Fibroblast of skin of right biceps (primary cell): ENCODE results near the gene MCC.

Source experiments
- DNase-seq: peaks from one replicate; pipeline ENCODE4 v3.0.0-alpha.2; 2013

Gene MCC

DNA sequence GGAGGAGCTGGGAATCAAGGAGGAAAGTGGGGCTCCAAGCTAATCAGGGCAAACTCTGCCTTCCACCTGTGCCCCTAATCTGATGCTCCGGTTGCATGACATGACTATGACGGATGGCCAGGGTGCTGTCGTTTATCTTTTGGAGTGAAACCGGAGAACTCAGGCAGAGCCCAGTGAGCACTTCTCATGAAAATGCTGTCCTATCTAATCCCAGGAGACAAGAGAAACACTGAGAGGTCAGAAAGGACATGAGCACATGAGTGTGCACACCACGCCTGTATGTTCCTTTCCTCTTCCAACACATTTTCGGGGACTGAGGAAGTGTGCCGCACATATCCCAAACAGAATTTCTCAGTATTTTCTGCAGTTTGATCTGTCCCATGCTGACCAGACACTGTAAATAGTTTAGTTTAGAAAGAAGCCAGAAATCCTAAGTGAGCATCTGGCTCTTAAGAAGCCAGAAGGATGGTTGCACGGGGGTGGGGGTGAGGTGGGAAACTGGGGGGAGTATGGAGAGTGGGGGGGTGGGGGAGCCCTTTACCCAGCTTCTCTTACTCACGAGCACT lies 270.6 kb downstream of the MCC start:
- DNase-seq, result no peak

DNA sequence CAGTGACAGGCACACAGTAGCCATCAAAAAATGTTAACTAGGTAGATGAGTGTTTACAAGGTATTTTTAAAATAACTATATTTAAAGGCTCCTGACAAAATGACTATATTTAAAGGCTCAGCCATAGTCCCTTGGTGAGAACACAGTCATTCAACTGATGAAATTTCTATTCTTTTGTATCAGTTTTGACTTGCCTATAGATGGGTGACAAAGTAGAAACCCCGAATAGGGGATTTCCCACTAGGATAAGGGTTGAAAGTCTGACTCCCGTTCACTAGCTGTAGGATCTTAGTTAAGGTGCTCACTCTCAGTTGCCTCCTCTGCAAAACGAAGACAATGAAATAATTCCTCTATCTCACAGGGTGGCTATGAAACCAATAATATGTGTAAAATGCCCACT lies 271.7 kb downstream of the MCC start:
- DNase-seq, result no peak

DNA sequence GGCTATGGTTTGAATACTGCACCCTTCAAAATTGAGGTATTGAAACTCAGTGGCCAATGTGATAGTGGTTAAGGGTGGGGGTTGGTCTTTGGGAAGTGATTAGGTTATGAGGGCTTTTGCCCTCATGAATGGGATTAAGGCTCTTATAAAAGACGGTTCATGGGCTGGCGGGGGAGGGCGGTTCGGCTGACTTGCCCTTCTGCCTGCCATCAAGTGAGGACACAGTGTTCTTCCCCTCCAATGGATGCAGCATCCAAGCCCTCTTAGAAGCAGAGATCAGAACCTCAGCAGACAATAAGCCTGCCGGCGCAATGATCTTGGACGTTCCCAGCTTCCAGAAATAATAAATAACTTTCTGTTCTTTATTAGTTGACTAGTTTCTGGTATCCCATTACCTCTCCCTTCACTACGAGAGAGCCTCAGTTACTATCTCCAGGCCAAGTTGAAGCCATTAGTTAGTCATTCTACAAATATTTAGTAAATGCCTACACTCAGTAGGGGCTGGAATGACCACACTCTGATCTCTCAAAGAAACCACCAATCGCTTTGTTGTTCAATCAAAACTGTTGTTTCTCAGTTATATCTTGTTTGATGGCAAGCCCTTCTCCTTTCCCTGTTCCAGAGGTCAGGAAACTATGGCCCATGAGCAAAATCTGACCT lies 272.7 kb downstream of the MCC start:
- DNase-seq, result peak; percentile 57

DNA sequence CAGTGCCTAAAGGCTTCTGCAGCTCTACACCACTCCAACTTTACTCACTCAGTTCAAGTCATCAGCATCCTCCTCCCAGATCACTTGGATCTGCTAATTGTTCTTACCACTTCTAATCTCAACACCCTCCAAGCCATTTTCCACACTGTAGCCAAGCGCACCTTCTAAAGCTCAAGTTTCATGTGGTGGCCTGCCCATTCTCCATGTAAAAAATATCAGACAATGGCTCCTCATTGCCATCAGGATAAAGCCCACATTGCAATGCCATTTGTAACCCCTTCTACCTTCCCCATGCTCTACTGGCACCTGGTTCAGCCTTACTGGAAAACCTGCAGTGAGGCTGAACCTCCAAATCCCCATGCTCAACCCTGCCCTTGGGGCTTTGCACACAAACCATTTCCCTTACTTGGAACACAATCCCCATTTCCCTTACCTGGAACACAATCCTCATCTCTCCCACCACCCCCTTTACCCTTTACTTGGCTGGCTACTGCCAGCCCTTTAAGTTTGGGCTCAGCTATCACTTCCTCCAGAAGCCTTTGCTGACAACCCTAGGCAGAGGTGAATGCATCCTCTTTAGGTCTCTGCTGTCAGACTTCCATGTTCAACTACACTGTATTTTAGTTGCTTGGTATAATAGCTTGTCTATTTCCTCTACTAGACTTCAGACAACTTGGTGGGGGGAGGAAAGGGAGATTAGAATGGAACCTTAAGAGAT lies 273.5 kb downstream of the MCC start:
- no peak for DNase-seq

DNA sequence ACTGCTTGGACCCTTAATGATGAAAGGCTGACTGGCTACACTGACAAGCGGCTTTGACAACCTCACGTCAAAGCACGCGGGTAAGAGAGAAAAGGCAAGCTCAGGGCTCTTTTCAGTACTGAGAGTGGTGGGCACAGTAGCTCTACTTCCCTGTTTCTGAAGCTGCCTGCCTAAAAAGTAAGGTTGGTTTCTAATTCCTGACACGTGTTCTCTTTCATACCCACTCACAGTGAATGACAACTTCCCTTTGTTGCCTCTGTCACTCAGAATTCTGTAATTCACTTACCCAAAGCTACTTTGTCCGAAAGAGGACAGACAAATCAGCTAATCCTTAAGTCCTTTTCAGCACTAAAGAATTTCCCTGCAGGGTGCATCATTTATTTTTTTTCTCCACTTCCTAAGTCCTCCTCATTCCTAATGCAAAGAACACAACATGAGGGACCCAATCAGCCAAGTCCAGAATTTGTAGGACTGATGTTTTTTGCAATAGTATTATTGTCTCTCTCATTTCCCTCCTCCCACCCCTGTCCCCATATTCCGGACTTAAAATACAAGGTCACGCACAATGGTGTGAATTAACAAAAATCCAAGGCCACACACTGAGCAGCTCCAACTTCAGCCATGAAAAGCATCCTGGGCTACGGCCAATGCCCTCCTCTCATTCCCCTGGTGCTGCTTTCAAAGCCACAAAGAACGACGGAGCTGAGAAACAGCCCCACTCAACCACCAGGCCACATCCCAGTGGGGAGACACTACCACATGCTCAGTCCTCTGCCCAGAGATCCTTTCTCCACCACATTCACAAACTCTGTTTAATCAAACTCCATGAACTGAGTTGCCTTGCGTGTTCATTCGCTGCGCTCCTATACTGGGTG lies 274.5 kb downstream of the MCC start:
- no peak for DNase-seq

DNA sequence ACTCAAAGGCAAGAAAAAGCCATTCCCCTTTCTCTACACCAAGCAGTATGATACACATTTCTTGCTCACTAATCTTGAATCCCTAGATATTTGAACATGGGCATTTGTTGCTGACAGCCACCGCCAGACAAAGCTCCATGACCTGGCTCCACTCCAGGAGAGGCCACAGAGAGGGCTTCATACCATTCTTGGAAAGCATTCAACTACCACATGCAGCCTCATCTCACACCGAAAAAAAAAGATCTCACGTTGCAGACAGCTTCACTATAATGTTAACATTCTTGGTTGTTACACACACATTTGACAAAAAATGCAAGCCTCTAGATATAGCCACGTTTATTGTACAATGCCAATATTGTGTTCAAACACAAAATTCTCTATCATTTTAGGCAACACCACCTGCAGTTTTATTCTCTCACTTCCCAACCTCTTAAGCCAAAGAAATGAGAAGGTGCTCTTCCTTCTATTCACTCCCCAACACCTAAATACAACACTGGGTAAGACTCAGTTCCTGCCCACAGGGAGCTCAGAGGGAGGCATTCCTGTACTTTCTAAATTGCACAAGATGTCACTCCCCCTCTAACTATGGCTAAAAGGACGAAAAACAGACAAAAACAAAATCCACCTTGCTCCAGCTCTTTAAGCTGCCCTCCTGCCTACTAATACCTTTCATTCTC lies 275.9 kb downstream of the MCC start:
- peak; percentile 91 for DNase-seq

DNA sequence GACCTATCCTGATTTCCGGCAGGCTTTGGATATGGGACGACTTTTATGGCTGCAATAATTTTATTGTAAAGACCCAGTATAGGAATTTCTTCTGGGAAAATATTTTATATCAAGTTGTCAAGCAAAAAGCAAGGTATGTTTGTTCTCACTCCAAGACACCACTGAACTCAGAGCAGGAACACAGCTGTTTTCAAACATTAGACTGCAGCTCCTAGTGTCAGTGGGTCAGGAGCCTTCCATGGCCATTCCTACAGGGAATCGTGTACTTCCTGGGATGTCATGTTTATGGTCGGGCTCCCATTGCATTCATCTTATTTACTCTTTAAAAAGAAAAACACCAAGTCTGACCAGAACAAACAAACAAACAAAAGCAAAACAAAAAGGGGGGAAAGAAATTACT lies 278.8 kb downstream of the MCC start:
- DNase-seq, result no peak

DNA sequence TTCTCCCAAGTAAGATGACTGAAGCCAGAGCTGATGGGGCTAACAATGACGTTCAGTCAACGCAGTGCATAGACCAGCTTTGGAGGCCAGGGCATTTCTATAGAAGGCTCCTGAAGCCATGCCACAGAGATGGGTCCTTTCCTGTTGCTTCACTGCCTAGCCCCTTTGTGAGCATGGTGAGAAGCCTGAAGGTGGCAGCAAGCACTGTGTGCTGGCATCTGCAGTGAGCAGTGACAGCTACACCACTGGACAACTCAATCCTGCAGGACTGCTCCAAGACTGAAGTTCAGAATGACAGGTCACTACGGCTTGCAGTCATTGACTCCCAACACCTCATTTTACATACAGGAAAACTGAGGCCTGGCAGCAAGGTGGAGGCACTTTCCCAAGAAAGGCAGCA lies 282.4 kb downstream of the MCC start:
- no peak for DNase-seq

DNA sequence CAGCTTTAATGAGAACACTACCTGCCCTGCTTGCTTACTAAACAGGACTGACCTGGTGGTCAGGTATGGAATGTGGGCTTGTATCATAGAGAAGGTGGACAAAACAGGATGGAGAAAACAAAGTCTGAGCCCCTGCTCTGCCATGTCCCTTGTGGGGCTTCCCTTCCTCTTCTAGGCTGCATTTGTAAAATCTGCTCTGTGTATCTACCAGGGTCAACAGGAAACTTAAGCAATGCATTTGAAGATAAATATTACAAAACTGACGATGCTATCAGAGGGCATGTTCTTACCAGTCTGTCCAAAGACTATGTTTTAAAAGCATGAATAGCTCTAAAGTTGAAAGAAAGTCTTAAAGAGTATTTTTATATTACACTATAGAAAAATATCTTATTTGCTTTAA lies 282.9 kb downstream of the MCC start:
- no peak for DNase-seq

DNA sequence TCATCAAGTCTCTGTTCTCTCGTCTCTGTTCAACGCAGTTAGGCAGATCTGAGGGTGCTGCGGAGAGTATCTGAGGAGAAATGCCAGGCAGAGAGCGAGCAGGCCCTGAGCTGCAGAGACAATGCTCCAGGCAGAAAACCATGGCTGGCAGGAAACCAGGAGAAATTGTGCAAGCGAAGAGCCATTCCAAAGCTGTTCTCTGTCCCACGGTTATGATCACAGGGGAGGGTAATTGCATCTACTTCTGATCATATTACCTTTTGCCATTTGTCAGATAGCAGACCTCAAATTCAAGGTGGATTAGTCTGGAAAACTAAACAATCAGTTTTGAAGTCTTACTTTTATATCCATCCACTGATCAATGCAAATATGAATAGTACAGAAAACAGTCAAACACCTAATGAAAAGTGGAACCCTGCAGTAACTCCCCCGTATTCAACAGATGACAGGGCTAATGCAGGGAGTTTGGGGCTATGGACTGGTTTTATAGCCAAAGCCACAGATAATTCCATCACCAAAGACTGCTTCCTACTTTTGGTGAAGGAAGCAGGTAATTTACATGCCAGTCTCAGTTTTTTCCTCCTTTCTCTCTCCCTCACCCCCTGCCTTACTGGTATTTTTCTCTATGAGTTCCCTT lies 283.6 kb downstream of the MCC start:
- DNase-seq, result peak; percentile 41

DNA sequence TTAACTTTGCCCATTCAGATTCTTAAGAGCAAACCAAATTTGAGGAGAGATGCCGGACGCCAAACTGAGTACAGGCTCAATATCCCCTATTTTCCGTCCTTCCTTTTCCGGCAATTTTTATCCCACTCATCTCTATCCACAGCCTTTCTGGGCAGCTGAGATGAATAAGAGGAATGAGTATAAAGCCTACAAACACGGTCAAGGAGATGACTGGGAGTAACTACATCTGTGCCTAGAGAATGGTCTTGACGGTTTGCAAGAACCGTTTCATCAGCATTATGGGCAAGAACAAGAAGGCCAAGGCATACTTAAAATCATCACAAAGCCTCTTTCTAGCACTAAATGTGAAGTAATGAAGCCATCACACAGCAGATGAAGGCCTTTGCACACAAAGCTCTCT lies 284.3 kb downstream of the MCC start:
- DNase-seq, result no peak

DNA sequence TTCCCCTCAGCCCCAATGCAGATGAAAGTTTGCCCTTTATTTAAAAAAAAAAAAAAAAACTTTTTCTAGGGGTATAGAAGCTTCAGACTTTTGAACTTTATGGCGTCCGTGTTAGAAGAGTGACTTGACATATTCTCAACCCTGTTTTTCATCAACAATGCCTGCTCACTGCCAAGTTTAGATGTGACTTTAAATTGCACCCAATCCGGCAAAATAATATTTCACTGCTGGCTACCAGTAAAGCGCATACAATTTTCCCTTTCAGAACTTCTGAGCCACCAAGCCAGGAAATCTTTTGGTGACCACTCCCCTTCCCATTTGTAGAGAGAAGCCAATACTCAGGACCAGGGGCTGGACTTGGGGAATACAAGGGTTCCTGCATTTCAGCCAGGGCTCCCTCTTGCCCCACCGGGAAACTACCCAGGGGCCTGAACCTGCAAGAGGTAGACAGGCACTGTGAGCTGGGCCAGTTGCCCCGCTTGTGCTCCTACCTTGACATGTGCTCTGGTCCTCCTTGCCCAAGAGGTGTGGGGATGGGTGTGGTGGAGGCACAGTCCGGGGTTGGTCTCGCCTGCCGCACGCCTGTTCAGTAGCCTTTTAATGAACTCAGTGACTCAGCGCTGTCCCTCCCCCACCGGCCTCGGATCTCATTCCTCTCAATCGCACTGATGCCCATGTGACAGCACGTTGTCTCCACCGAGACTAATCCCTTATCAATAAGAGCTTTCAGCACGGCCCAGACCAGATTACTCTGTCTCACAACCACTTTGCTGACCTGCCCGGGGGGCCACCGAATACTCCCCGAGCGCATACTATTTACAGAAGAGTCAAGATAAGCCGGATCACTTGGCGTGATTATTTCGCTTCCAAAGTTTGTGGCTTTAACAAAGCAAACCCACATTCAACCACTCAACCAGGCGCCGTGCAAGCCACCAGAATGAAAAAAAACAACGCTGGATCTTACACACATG lies 285.2 kb downstream of the MCC start:
- peak; percentile 52 for DNase-seq

DNA sequence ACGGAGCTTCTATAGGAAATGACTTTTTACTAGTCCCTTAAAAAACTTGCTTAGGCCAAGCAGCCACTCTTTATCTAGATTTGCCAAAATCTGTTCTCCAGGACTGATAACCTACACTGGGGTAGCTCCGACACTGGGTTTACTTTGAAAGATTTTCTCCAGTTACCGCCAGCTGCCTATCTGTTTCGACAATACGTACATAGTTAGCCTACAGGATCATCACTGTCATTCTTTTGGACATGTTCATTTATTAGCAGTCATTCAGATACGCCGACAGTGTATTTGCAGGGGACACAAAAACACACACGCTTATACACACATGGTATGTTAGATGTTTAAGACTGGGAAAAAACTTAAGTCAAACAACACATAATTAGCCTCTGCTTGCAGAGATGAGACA lies 286.0 kb downstream of the MCC start:
- DNase-seq, result no peak

DNA sequence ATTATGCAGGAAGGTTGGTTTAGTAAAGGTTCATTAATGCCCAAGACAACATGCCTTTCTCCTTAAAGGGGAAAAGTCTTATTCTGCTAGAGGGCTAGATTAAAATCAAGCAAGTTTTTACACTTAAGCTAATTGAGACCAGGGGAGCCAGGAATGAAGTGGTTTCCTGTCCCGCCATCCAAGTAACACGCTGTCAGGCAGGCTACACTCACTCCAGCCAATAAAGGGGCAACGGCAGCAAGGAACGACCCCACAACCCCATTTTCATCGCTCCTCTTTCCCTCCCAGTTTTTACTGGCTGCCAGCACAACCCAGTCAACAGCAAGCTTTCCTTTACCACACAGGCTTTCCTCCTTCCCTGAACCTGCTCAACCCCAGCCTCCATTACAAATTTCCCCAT lies 286.5 kb downstream of the MCC start:
- peak; percentile 59 for DNase-seq

DNA sequence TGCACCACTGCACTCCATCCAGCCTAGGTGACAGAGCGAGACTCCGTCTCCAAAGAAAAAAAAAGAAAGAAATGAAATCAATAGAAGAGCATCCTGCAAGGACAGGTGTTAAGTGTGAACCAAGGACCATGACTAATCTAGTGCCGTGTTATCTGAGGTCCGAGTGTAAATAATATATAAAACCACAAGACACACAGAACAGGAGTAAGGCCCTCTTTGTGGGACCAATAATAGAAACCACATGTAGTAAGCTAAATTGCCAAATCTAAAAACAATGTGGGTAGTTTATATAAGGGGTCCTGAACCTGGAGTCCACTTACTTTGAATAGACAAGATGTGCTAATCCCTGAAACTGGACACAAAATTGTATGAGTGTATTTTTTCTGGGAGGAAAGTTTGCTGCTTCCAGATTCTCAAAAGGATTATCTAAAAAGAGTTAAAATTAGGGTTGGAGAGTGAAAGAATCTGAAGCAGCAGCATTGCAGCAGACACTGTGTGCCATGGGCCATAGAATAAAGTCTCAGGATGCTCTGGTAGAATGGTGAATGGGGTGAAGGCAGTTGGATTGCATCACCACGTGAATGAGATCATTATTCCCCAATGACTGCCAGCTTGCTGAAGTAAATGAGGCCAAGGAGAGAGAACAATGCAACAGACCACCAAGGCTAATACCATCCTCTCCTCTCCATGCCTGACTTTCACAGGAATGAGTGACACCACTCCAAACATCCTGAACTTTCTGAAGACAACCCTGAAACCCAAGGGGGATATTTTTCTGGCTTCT lies 288.9 kb downstream of the MCC start:
- peak; percentile 59 for DNase-seq

DNA sequence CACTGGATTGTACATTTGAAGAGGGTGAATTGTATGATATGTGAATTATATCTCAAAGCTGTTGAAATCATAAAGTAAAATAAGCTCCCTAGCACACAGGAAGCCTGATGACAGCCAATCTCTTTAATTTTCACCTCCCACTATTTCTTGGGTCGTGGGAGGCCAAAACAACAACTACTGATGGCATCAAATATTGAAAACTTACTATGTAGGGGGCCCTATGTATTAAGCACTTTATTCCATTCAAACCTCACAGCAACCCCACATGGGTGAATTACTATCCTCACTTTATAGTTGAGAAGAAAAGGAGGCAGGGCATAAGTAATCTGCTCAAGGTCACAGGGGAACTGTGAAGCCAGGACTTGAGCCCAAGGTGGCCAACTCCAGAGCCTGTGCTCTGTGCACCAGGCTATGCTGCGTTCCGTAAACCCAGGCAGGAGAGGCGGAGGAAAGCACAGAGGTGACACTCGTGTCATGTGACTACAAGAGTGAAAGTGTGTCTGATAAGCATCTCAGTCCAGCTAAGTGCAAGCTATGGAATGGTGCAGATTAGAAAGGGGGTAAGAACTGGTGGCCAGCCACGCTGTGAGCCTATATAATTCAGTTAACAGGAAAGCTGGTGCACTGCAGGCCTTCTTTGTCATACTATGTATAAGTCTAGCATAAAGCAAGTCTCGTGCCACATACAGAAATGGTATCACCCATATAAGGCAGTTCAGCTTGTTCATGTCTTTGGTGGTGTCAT lies 290.6 kb downstream of the MCC start:
- no peak for DNase-seq

DNA sequence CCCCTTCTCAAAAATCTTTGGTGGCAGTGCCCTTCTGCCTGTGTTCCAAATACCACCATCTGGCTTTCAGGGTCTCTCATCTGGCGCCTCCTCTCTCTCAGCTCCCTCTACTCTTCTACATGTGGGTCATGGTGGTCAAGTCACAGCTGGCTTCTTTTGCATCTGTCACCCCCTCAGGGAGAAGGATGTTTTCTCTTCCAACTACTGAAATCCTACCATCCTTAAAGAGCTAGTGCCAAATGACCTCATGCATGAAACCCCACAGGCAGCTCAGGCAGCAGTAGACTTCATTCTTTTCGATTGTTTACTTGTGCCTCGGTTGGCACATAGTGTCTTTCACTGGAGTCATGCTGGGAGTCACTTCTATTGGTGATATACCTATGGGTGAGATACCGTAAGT lies 292.5 kb downstream of the MCC start:
- no peak for DNase-seq

DNA sequence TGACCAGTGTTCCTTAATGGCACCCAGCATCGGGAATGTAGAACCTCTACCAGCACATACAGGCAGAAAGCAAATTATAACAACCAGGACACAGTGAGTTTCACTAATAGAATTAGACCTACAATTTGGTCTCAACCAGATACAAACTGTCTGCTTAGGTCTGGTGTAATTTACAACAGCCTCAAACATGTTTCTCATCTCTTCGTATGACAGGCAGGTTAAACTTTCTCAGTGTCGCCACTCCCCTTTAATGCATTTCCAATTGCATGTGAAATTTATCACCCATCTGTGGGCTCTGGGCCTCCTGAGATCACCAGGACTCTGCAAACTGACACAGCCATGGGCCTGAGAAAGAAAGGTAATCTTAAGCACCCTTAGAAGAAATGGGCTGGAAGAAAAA lies 293.0 kb downstream of the MCC start:
- DNase-seq, result no peak

DNA sequence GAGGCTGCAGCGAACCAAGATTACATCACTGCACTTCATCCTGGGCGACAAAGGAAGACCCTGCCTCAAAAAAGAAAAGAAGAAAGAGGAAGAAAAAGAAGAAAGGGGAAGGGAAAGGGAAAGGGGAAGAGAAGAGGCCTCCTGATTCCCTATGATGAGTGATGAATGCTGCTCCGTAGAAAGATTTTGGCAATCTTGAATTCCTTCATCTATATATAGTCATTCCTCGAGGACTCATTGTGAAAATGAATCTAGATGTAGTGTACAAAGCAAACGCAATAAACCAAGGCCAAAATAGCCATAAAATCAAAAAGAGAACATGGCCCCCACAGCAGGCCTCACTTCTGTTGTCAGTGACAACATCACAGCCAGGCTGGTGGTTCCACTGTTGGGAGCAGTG lies 293.7 kb downstream of the MCC start:
- DNase-seq, result no peak

DNA sequence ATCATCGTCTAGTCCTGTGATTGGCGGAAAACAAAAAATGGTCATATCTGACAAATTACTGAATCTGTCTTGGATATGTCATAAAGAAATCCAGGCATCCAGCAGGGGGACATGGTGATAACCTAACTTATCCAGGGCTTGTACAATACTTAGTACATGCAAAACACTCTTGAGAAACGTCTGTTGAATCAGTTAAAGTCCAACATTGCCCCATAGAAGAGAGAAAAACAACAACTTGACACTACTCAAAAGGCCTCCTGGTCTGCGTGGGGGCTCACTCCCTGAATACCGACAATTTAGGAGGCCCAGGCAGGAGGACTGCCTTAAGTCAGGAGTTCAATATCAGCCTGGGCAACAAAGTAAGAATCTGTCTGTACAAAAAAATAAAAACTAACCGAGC lies 294.1 kb downstream of the MCC start:
- DNase-seq, result no peak
